Middle frontal gyrus (tissue), 1 donor: ENCODE results near the gene SOWAHD.
"Not testable (repeated sequence)": the region's sequence is repeated elsewhere in the genome, so short reads cannot be mapped to it uniquely, and the experiment has no call there.

Source experiments
- DNase-seq: peaks from one replicate; pipeline ENCODE4 v3.0.0-alpha.2; 2015; ENCODE audit warnings: low spot score; ENCODE audit errors: extremely low spot score

The SOWAHD gene

GRCh38 chrX:119757646-119757978 is 776 bp upstream of the SOWAHD start:
- DNase-seq: no peak

- DNase-seq: no peak
Observed at GRCh38 chrX:119758731-119759247, 401 bp downstream of the SOWAHD start.

- DNase-seq: no peak
Observed at GRCh38 chrX:119759248-119759766, 919 bp downstream of the SOWAHD start.

- no peak for DNase-seq
Observed at GRCh38 chrX:119760026-119760877, 1.9 kb downstream of the SOWAHD start.

- no peak for DNase-seq
Observed at GRCh38 chrX:119762718-119763117, 4.3 kb downstream of the SOWAHD start.

GRCh38 chrX:119763181-119763580 is 4.8 kb downstream of the SOWAHD start:
- no peak for DNase-seq

GRCh38 chrX:119763836-119764387 is 5.5 kb downstream of the SOWAHD start:
- no peak for DNase-seq

GRCh38 chrX:119768436-119768835 is 10.0 kb downstream of the SOWAHD start:
- not testable (repeated sequence) for DNase-seq

GRCh38 chrX:119769388-119769787 is 11.0 kb downstream of the SOWAHD start:
- not testable (repeated sequence) for DNase-seq

- DNase-seq: no peak
Observed at GRCh38 chrX:119775517-119776238, 17.3 kb downstream of the SOWAHD start.

GRCh38 chrX:119778829-119779228 is 20.4 kb downstream of the SOWAHD start:
- no peak for DNase-seq

- no peak for DNase-seq
Observed at GRCh38 chrX:119783026-119783425, 24.6 kb downstream of the SOWAHD start.

GRCh38 chrX:119784747-119785446 is 26.5 kb downstream of the SOWAHD start:
- DNase-seq: no peak

GRCh38 chrX:119790977-119791436 is 32.6 kb downstream of the SOWAHD start:
- no peak for DNase-seq

GRCh38 chrX:119791437-119792231 is 33.2 kb downstream of the SOWAHD start, which contains the start of gene RPL39:
RPL39 (minus strand) TSS chrX:119791630; CDS start chrX:119791576, 54 bp downstream.
- peak; percentile 75 for DNase-seq

GRCh38 chrX:119801253-119802221 is 43.1 kb downstream of the SOWAHD start:
- no peak for DNase-seq

- no peak for DNase-seq
Observed at GRCh38 chrX:119802546-119802945, 44.2 kb downstream of the SOWAHD start.

- DNase-seq: not testable (repeated sequence)
Observed at GRCh38 chrX:119808461-119808860, 50.1 kb downstream of the SOWAHD start.

- no peak for DNase-seq
Observed at GRCh38 chrX:119809185-119809666, 50.8 kb downstream of the SOWAHD start.
